Endothelial cell of umbilical vein (primary cell): Measurements from ENCODE around the gene SYT7. TPM values are rescaled to one million over a fixed set of nuclear protein-coding genes. Genes with fewer than 3 reads are reported as not detected.

ENCODE experiments used
- BruUV-seq: library from RNA; stranded (reverse); fragments of 400-500 nt; replicated peaks from 2 replicates; lab custom pipeline; 2021; lab: Mats Ljungman, UMichigan
- CTCF ChIA-PET: fragments of 300-600, 350-600 bp; sonication (Branson Sonifier 250); formaldehyde crosslinking; loops from one replicate; lab custom pipeline; 2021; ENCODE audit warnings: antibody characterized with exemption, inconsistent platforms; lab: Charles Lee
- POLR2A ChIA-PET: fragments of 300-600, 350-600 bp; sonication (Branson Sonifier 250); formaldehyde crosslinking; loops from one replicate; lab custom pipeline; 2021; ENCODE audit warnings: antibody characterized with exemption, inconsistent platforms; lab: Charles Lee
- DNase-seq: peaks from one replicate; pipeline ENCODE4 v3.0.0-alpha.2; 2011; ENCODE audit warnings: low read depth, low spot score
- FAIRE-seq: peaks from 2 replicates; lab custom pipeline; 2011; peaks lifted over from hg19 to GRCh38; lab: Jason Lieb, UNC
- H2AFZ ChIP-seq: 2 replicates; pipeline ENCODE4 v1.6.0; 2012; ENCODE audit warnings: low read depth, low read length, control low read depth, inconsistent platforms
- H3K27ac ChIP-seq: 2 replicates; pipeline ENCODE4 v1.5.1; 2011; ENCODE audit warnings: low read depth, mild to moderate bottlenecking, control low read depth, low read length, moderate library complexity; ENCODE audit not compliant: insufficient read depth
- H3K27me3 ChIP-seq, 2 experiments: 2 replicates each; pipeline versions ENCODE4 v1.6.0 to v1.6.1; 2011; ENCODE audit warnings: low read length in 2 of 2, mixed read lengths in 1 of 2; ENCODE audit not compliant: control insufficient read depth in 2 of 2, insufficient read depth in 2 of 2
- H3K36me3 ChIP-seq, 2 experiments: 2 replicates in 1 of 2; 3 replicates in 1 of 2; pipeline ENCODE4 v1.5.1; 2011; ENCODE audit warnings: low read length in 2 of 2, mild to moderate bottlenecking in 1 of 2, moderate library complexity in 1 of 2; ENCODE audit not compliant: control insufficient read depth in 2 of 2, insufficient read depth in 2 of 2; ENCODE audit errors: extremely low read depth in 1 of 2
- H3K4me1 ChIP-seq: 3 replicates; pipeline ENCODE4 v1.5.1; 2011; ENCODE audit warnings: mild to moderate bottlenecking, low read length; ENCODE audit not compliant: control insufficient read depth, insufficient read depth; ENCODE audit errors: extremely low read depth
- H3K4me2 ChIP-seq: 2 replicates; pipeline ENCODE4 v1.6.1; 2011; ENCODE audit warnings: low read length, control low read depth, mixed read lengths; ENCODE audit not compliant: insufficient read depth
- H3K4me3 ChIP-seq, 3 experiments: fragments of 200-600 bp in 1 of 3; sonication (generic), shearing (Covaris generic) in 1 of 3; replicated peaks in 1 of 3; 2 replicates each; pipeline ENCODE4 v1.5.1; 2011 to 2016; ENCODE audit warnings: control low read depth in 3 of 3, low read length in 3 of 3, mild to moderate bottlenecking in 2 of 3, inconsistent platforms in 1 of 3, low read depth in 1 of 3, moderate library complexity in 1 of 3; ENCODE audit not compliant: insufficient read depth in 1 of 3
- H3K79me2 ChIP-seq: 2 replicates; pipeline ENCODE4 v1.6.0; 2012; ENCODE audit warnings: low read length, inconsistent platforms; ENCODE audit not compliant: control insufficient read depth, insufficient read depth
- H3K9ac ChIP-seq: replicated peaks from 2 replicates; pipeline ENCODE3; 2011; ENCODE audit warnings: low read length, control low read depth; ENCODE audit not compliant: insufficient read depth; ENCODE audit errors: extremely low read depth
- H3K9me1 ChIP-seq: replicated peaks from 3 replicates; pipeline ENCODE4 v1.6.0; 2011; ENCODE audit warnings: mild to moderate bottlenecking, low read length; ENCODE audit not compliant: control insufficient read depth, insufficient read depth; ENCODE audit errors: extremely low read depth
- H3K9me3 ChIP-seq: replicated peaks from 2 replicates; pipeline ENCODE4 v1.5.1; 2012; ENCODE audit warnings: low read length, inconsistent platforms; ENCODE audit not compliant: control insufficient read depth, insufficient read depth
- H4K20me1 ChIP-seq: replicated peaks from 2 replicates; pipeline ENCODE3; 2011; ENCODE audit warnings: mild to moderate bottlenecking, low read length; ENCODE audit not compliant: control insufficient read depth, insufficient read depth; ENCODE audit errors: extremely low read depth
- EZH2 ChIP-seq: IDR thresholded peaks from 2 replicates; pipeline ENCODE4 v1.6.1; 2012; ENCODE audit warnings: borderline replicate concordance, low read depth, mild to moderate bottlenecking, moderate library complexity, low read length, inconsistent platforms; ENCODE audit not compliant: severe bottlenecking
- FOS ChIP-seq: IDR thresholded peaks from 2 replicates; pipeline ENCODE4 v1.6.1; 2011; ENCODE audit warnings: mild to moderate bottlenecking, low read length, moderate library complexity, borderline replicate concordance; ENCODE audit not compliant: insufficient read depth
- GATA2 ChIP-seq: IDR thresholded peaks from 2 replicates; pipeline ENCODE4 v1.7.0; 2011; ENCODE audit warnings: low read depth, mild to moderate bottlenecking, moderate library complexity, mixed read lengths, low read length; ENCODE audit not compliant: insufficient read length, insufficient read depth
- JUN ChIP-seq: IDR thresholded peaks from 2 replicates; pipeline ENCODE4 v1.6.1; 2011; ENCODE audit warnings: borderline replicate concordance, low read depth; ENCODE audit not compliant: insufficient read length, insufficient read depth
- MYC ChIP-seq: IDR thresholded peaks from one replicate; pipeline ENCODE4 v1.6.1; 2011; ENCODE audit warnings: mild to moderate bottlenecking, low read depth, low read length
- POLR2A ChIP-seq: IDR thresholded peaks from 2 replicates; pipeline ENCODE4 v1.6.1; 2012; ENCODE audit warnings: low read depth, mild to moderate bottlenecking, control low read depth, low read length
- POLR2AphosphoS5 ChIP-seq: IDR thresholded peaks from 2 replicates; pipeline ENCODE4 v1.6.1; 2012; ENCODE audit warnings: low read depth, mild to moderate bottlenecking, control low read depth, low read length, moderate library complexity; ENCODE audit not compliant: insufficient read depth
- dilution Hi-C: fragments of 300-500 bp; cut with MboI; formaldehyde crosslinking; loops from one replicate; pipeline ENCODE4 v1.15.0; 2019; ENCODE audit warnings: low sequenced_read_pairs; ENCODE audit not compliant: extremely low pct_ligation_motif_present
- intact Hi-C: fragments of 100-400 bp; cut with micrococcal nuclease; formaldehyde crosslinking; loops from one replicate; pipeline ENCODE4 v1.10.0; 2022
- polyA plus RNA-seq, 4 experiments: library from polyadenylated mRNA; depleted of rRNA in 3 of 4; stranded (reverse) in 3 of 4; unstranded in 1 of 4; fragments of >200 nt; gene quantifications; 2 replicates each; pipeline versions ENCODE4 v1.2.1 to v1.2.3, GENCODE V29; 2011 to 2012; ENCODE audit warnings: missing spikeins in 1 of 4
- total RNA-seq: library from RNA; stranded (reverse); gene quantifications from 2 replicates; pipeline ENCODE4 v1.2.3, GENCODE V29; 2021
- TF ChIP-seq, protein P1 (sequence below): IDR thresholded peaks from 2 replicates; pipeline ENCODE4 v1.6.1; 2011; ENCODE audit not compliant: insufficient read depth, insufficient read length
- TF ChIP-seq, protein P2 (sequence below), 2 donors: IDR thresholded peaks; 1 replicate in 1 of 2; 2 replicates in 1 of 2; pipeline ENCODE4 v1.5.1; 2011; ENCODE audit warnings: low read length in 2 of 2, mild to moderate bottlenecking in 2 of 2, moderate library complexity in 2 of 2, control low read depth in 1 of 2, inconsistent platforms in 1 of 2, low read depth in 1 of 2; ENCODE audit not compliant: insufficient read depth in 1 of 2; ENCODE audit errors: extremely low read depth in 1 of 2

The SYT7 gene
- total and polyA plus RNA-seq, 2 donors (not counting 3 experiments of a cell fraction or from before 2014, with no cell fraction given), result 0.08 to 0.55 TPM

DNA sequence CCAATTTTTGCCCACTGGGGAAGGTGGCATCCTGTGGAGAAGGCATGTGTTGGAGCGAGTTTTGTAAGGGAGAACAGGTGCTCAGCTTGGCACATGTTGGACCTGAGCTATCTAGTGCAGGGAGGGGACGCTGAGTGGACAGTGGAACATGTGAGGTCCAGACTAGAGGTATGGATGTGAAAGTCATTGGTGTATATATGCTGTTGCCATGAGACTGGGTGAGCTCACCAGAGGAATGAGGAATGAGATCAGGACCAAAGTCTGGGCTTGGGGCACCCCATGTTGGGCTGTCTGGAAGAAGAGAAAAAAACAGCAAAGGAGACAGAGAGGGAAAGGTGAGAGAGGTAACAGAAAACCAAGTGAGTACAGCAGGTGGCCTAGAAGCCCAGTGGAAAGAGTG lies 12.3 kb upstream of the SYT7 start:
- Histone ChIP-seq H3K4me3 (no peak overlapping the region), H4K20me1 (no peaks in the 10 kb centered on the region), H3K36me3 (no peaks in the 10 kb centered on the region), H3K9me3 (no peaks in the 10 kb centered on the region), H2AFZ (no peak overlapping the region), H3K9ac (no peak overlapping the region), H3K4me1 (peaks cover 13% of the 10 kb centered on the region), H3K4me2 (no peak overlapping the region), H3K27ac (no peak overlapping the region), H3K27me3 (peaks cover 7 to 17% of the 10 kb centered on the region in 2 experiments), H3K79me2 (no peaks in the 10 kb centered on the region), H3K9me1 (no peaks in the 10 kb centered on the region)
- FAIRE-seq, result no peak
- no peak for DNase-seq
- intact Hi-C loops, result no loop called here
- ChIA-PET POLR2A (no interaction called here), CTCF (interaction anchor here (0.8 to 1.6 kb wide), 2 partner anchors 12 to 46 kb away, joined by 3 to 5 read pairs; partner anchors contain the start of gene SYT7)
- TF ChIP-seq POLR2AphosphoS5 (no peak), MYC (no peak), POLR2A (no peak), JUN (no peak), FOS (no peak), EZH2 (no peak), GATA2 (no peak)
- TF ChIP-seq, protein P1, sequence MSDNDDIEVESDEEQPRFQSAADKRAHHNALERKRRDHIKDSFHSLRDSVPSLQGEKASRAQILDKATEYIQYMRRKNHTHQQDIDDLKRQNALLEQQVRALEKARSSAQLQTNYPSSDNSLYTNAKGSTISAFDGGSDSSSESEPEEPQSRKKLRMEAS, result no peak
- TF ChIP-seq, protein P2, sequence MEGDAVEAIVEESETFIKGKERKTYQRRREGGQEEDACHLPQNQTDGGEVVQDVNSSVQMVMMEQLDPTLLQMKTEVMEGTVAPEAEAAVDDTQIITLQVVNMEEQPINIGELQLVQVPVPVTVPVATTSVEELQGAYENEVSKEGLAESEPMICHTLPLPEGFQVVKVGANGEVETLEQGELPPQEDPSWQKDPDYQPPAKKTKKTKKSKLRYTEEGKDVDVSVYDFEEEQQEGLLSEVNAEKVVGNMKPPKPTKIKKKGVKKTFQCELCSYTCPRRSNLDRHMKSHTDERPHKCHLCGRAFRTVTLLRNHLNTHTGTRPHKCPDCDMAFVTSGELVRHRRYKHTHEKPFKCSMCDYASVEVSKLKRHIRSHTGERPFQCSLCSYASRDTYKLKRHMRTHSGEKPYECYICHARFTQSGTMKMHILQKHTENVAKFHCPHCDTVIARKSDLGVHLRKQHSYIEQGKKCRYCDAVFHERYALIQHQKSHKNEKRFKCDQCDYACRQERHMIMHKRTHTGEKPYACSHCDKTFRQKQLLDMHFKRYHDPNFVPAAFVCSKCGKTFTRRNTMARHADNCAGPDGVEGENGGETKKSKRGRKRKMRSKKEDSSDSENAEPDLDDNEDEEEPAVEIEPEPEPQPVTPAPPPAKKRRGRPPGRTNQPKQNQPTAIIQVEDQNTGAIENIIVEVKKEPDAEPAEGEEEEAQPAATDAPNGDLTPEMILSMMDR (IDR thresholded peaks at IDR 0.05; ENCODE audit: extremely low read depth in 1 of 2, insufficient read depth in 1 of 2, low read depth in 1 of 2, low read length in 2 of 2), result no peak
- BruUV-seq, result no TSS peak
- dilution Hi-C loops, result no loop called here
